Sigmoid colon (tissue), 7 donors: ENCODE measurements around the gene ELAVL4. TPM values are rescaled to one million over a fixed set of nuclear protein-coding genes. Genes with fewer than 3 reads are reported as not detected.

Experiments
- DNase-seq: peaks from one replicate; pipeline ENCODE4 v3.0.0-alpha.2; 2019
- H3K27ac ChIP-seq, 4 donors: fragments of 200-600 bp; sonication (generic); one replicate each; pipeline ENCODE4 v1.5.1; 2016 to 2019; ENCODE audit warnings: mild to moderate bottlenecking in 1 of 4
- H3K27me3 ChIP-seq, 3 donors: fragments of 200-600 bp; sonication (generic); one replicate each; pipeline ENCODE4 v1.5.1; 2019; ENCODE audit warnings: mild to moderate bottlenecking in 1 of 3
- H3K36me3 ChIP-seq, 4 donors: fragments of 200-600 bp; sonication (generic); one replicate each; pipeline ENCODE4 v1.5.1; 2016 to 2019
- H3K4me1 ChIP-seq, 4 donors: fragments of 200-600 bp; sonication (generic); one replicate each; pipeline ENCODE4 v1.5.1; 2017 to 2019
- H3K4me3 ChIP-seq, 4 donors: fragments of 200-600 bp; sonication (generic); one replicate each; pipeline ENCODE4 v1.5.1; 2017 to 2019; ENCODE audit warnings: mild to moderate bottlenecking in 2 of 4, moderate library complexity in 1 of 4
- H3K9me3 ChIP-seq, 4 donors: fragments of 200-600 bp in 3 of 4; sonication (generic) in 3 of 4; one replicate each; pipeline versions ENCODE4 v1.5.1 to v1.6.1; 2013 to 2019
- CTCF ChIP-seq, 4 experiments: fragments of 450-650 bp in 3 of 4; fragments of 200-600 bp in 1 of 4; IDR thresholded peaks; one replicate each; pipeline ENCODE4 v1.5.1; 2016 to 2019; ENCODE audit warnings: antibody characterized with exemption in 4 of 4, mild to moderate bottlenecking in 3 of 4, moderate library complexity in 2 of 4
- EP300 ChIP-seq, 4 donors: sonication (generic); formaldehyde crosslinking; IDR thresholded peaks; one replicate each; pipeline ENCODE4 v1.6.1; 2017; ENCODE audit warnings: antibody characterized with exemption in 4 of 4
- POLR2A ChIP-seq, 2 donors: fragments of 450-650 bp; IDR thresholded peaks; one replicate each; pipeline ENCODE4 v1.6.1; 2016; ENCODE audit warnings: antibody characterized with exemption in 2 of 2, mild to moderate bottlenecking in 2 of 2, moderate library complexity in 2 of 2
- POLR2AphosphoS5 ChIP-seq, 4 donors: sonication (generic); formaldehyde crosslinking; IDR thresholded peaks; one replicate each; pipeline ENCODE4 v1.6.1; 2017; ENCODE audit warnings: antibody characterized with exemption in 4 of 4
- WGBS, 2 donors: extraction: QIAGEN DNeasy Blood & Tissue Kit; methylation state at CpG; one replicate each; pipeline ENCODE4 v1.1.7; 2013; 5-methylcytosine and 5-hydroxymethylcytosine counted together
- intact Hi-C: fragments of 100-400 bp; cut with DNase I; formaldehyde crosslinking; loops from one replicate; pipeline ENCODE4 v1.15.1; 2023
- polyA plus RNA-seq, 3 donors: library from polyadenylated mRNA; stranded (reverse); fragments of 200-250 nt; gene quantifications; one replicate each; pipeline ENCODE4 v1.2.3, GENCODE V29; 2013
- total RNA-seq, 4 donors: library from RNA; depleted of rRNA; stranded (reverse); fragments of >200 nt; gene quantifications; one replicate each; pipeline ENCODE4 v1.1.0, GENCODE V29; 2016
- donor health status: healthy with polysubstance abuse.
- donor health status: Bipolar disorder and iron deficiency.
- donor health status: healthy.

The ELAVL4 gene
- total and polyA plus RNA-seq, 7 donors, result 0.23 to 11.8 (median 2.9) TPM; not detected in 1

- no peak for TF ChIP-seq POLR2AphosphoS5 (IDR thresholded peaks at IDR 0.05)
- no peak for TF ChIP-seq POLR2A (IDR thresholded peaks at IDR 0.05)
- TF ChIP-seq CTCF (IDR thresholded peaks at IDR 0.05), result no peak
- TF ChIP-seq EP300 (IDR thresholded peaks at IDR 0.05), result no peak
- intact Hi-C loops, result no loop called here
- Histone ChIP-seq H3K9me3 (no peaks in the 10 kb centered on the region), H3K4me1 (no peaks in the 10 kb centered on the region), H3K4me3 (no peak overlapping the region), H3K36me3 (no peaks in the 10 kb centered on the region), H3K27me3 (peaks cover 0 to 4% (median 0%) of the 10 kb centered on the region in 3 donors), H3K27ac (no peak overlapping the region)
- no peak for DNase-seq
- 32 to 52% methylated on average over 12 of the region's 12 CpGs for WGBS, 2 donors
Observed at GRCh38 chr1:50183378-50184133, 74.8 kb downstream of the ELAVL4 start.

DNA sequence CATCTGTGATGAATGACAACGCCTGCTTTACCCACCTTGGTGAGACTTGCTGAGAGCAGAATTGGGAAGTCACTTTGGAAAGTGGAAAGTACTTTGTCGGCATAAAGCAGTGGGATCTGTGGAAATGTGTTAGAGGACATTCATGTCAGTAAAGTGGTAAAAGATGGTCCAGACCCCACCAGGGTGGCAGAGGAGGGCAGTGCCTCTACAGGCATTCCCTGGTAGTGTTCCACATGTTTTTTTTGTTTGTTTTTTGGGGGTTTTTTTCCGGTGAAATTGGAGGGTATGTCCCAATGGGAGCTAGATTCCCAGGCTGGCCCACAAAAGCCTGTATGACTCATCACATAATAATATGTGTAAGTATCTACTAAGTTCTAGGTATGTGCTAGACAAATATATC is 80.6 kb downstream of the ELAVL4 start:
- WGBS, 2 donors, result 77 to 87% methylated on average over 3 of the region's 3 CpGs
- no peak for DNase-seq
- H3K27me3 ChIP-seq, result no peaks in the 10 kb centered on the region

DNA sequence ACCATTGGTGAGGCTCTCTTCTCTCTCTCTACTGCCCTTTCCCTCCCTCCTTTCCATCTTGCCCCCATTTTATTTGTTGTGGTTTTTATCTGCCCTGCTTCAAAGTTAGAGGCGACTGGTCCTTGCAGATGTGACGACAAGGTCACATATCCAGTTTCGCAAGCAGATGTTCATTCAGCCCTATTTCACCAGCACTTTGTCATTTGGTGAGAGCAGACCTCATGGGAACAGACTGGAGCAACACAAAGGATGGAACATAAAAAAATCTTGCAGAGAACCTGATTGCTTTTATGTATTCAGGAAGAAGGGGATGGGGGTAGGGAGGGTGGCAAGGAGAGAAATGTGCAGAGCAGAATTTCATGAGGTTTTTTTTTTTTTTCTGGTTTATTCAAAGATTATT is 84.3 kb downstream of the ELAVL4 start:
- intact Hi-C loops, result no loop called here
- 23 to 42% methylated on average over 3 of the region's 3 CpGs for WGBS, 2 donors
- Histone ChIP-seq H3K4me1 (no peaks in the 10 kb centered on the region), H3K27me3 (peaks cover 0 to 3% (median 0%) of the 10 kb centered on the region in 3 donors), H3K27ac (no peak overlapping the region), H3K9me3 (no peaks in the 10 kb centered on the region), H3K4me3 (no peak overlapping the region), H3K36me3 (no peaks in the 10 kb centered on the region)
- no peak for TF ChIP-seq POLR2AphosphoS5 (IDR thresholded peaks at IDR 0.05)
- TF ChIP-seq EP300 (IDR thresholded peaks at IDR 0.05), result no peak
- TF ChIP-seq CTCF (IDR thresholded peaks at IDR 0.05), result no peak
- no peak for TF ChIP-seq POLR2A (IDR thresholded peaks at IDR 0.05)
- DNase-seq, result no peak

More for the DNA sequence above, 80.6 kb downstream of the ELAVL4 start:
- H3K4me1 ChIP-seq, result no peaks in the 10 kb centered on the region
- no peak for TF ChIP-seq EP300 (IDR thresholded peaks at IDR 0.05)
- no peak for TF ChIP-seq POLR2AphosphoS5 (IDR thresholded peaks at IDR 0.05)
- no peak for TF ChIP-seq POLR2A (IDR thresholded peaks at IDR 0.05)
- no peak for TF ChIP-seq CTCF (IDR thresholded peaks at IDR 0.05)
- H3K9me3 ChIP-seq, result no peaks in the 10 kb centered on the region
- H3K27ac ChIP-seq, result no peak overlapping the region
- intact Hi-C loops, result no loop called here
- no peak overlapping the region for H3K4me3 ChIP-seq
- H3K36me3 ChIP-seq, result no peaks in the 10 kb centered on the region

DNA sequence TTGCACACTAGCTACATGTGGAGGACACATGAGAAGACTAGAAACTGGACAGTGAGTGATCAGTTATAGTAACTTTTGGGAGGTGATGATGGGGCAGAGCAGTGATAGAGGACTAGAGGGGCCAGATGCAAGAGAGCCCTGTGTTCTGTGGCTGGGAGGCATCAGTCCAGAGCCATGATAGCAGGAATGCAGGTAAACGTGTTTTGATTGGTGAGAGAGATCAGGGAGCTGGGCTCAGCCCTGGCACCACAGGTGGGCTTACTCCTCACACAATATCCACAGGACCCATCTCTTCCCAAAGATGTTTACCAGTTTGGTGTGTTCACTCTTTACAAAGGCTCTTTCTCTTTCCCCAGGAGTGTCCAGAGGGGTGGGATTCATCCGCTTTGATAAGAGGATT is 86.5 kb downstream of the ELAVL4 start:
- H3K9me3 ChIP-seq, result no peaks in the 10 kb centered on the region
- H3K4me1 ChIP-seq, result no peaks in the 10 kb centered on the region
- H3K4me3 ChIP-seq, result no peak overlapping the region
- no peaks in the 10 kb centered on the region for H3K36me3 ChIP-seq
- no peak for TF ChIP-seq CTCF (IDR thresholded peaks at IDR 0.05)
- TF ChIP-seq EP300 (IDR thresholded peaks at IDR 0.05), result no peak
- no peak for TF ChIP-seq POLR2A (IDR thresholded peaks at IDR 0.05)
- no peak for TF ChIP-seq POLR2AphosphoS5 (IDR thresholded peaks at IDR 0.05)
- DNase-seq, result no peak
- H3K27me3 ChIP-seq, result peaks cover 0 to 3% (median 0%) of the 10 kb centered on the region in 3 donors
- intact Hi-C loops, result no loop called here
- no peak overlapping the region for H3K27ac ChIP-seq
- WGBS, 2 donors, result 60 to 84% methylated on average over 2 of the region's 2 CpGs
